ENCODE data around the gene MINDY4.

The MINDY4 gene

GRCh38 chr7:30849565-30849964, 78.3 kb downstream of the MINDY4 start:
- in situ Hi-C loops (cut with HindIII; ENCODE audit: low pct_unique_long_range_greater_than_20kb, low sequenced_read_pairs): no loop called here
- no peak for DNase-seq (ENCODE audit: low read depth in 1 of 2, low spot score in 1 of 2)
- TF ChIP-seq JUND (IDR thresholded peaks at IDR 0.05; ENCODE audit: low read depth): no peak

GRCh38 chr7:30850426-30850825, 79.2 kb downstream of the MINDY4 start:
- in situ Hi-C loops (cut with HindIII; ENCODE audit: low pct_unique_long_range_greater_than_20kb, low sequenced_read_pairs): no loop called here
- no peak for DNase-seq (ENCODE audit: low read depth in 1 of 2, low spot score in 1 of 2)
- TF ChIP-seq JUND (IDR thresholded peaks at IDR 0.05; ENCODE audit: low read depth): no peak

- TF ChIP-seq JUND (IDR thresholded peaks at IDR 0.05; ENCODE audit: low read depth): no peak
- no peak for DNase-seq (ENCODE audit: low read depth in 1 of 2, low spot score in 1 of 2)
- in situ Hi-C loops (cut with HindIII; ENCODE audit: low pct_unique_long_range_greater_than_20kb, low sequenced_read_pairs): no loop called here
These were observed 80.6 kb downstream of the MINDY4 start for GRCh38 chr7:30851651-30852307.

- in situ Hi-C loops (cut with HindIII; ENCODE audit: low pct_unique_long_range_greater_than_20kb, low sequenced_read_pairs): no loop called here
These were observed 81.1 kb downstream of the MINDY4 start for GRCh38 chr7:30852308-30852684.

GRCh38 chr7:30852744-30853288, 81.6 kb downstream of the MINDY4 start:
- TF ChIP-seq JUND (IDR thresholded peaks at IDR 0.05; ENCODE audit: low read depth): no peak
- in situ Hi-C loops (cut with HindIII; ENCODE audit: low pct_unique_long_range_greater_than_20kb, low sequenced_read_pairs): no loop called here
- DNase-seq (ENCODE audit: low read depth in 1 of 2, low spot score in 1 of 2): no peak

More at GRCh38 chr7:30852308-30852684, 81.1 kb downstream of the MINDY4 start:
- DNase-seq (ENCODE audit: low read depth in 1 of 2, low spot score in 1 of 2): no peak
- TF ChIP-seq JUND (IDR thresholded peaks at IDR 0.05; ENCODE audit: low read depth): no peak

- in situ Hi-C loops (cut with HindIII; ENCODE audit: low pct_unique_long_range_greater_than_20kb, low sequenced_read_pairs): no loop called here
- TF ChIP-seq JUND (IDR thresholded peaks at IDR 0.05; ENCODE audit: low read depth): no peak
- no peak for DNase-seq (ENCODE audit: low read depth in 1 of 2, low spot score in 1 of 2)
These were observed 82.4 kb downstream of the MINDY4 start for GRCh38 chr7:30853576-30853975.

GRCh38 chr7:30855936-30856335, 84.7 kb downstream of the MINDY4 start:
- in situ Hi-C loops (cut with HindIII; ENCODE audit: low pct_unique_long_range_greater_than_20kb, low sequenced_read_pairs): no loop called here
- no peak for DNase-seq (ENCODE audit: low read depth in 1 of 2, low spot score in 1 of 2)
- TF ChIP-seq JUND (IDR thresholded peaks at IDR 0.05; ENCODE audit: low read depth): no peak

GRCh38 chr7:30858576-30858975, 87.4 kb downstream of the MINDY4 start:
- DNase-seq (ENCODE audit: low read depth in 1 of 2, low spot score in 1 of 2): no peak
- TF ChIP-seq JUND (IDR thresholded peaks at IDR 0.05; ENCODE audit: low read depth): no peak
- in situ Hi-C loops (cut with HindIII; ENCODE audit: low pct_unique_long_range_greater_than_20kb, low sequenced_read_pairs): no loop called here

GRCh38 chr7:30859202-30859939, 88.2 kb downstream of the MINDY4 start:
- in situ Hi-C loops (cut with HindIII; ENCODE audit: low pct_unique_long_range_greater_than_20kb, low sequenced_read_pairs): no loop called here
- no peak for TF ChIP-seq JUND (IDR thresholded peaks at IDR 0.05; ENCODE audit: low read depth)
- DNase-seq (ENCODE audit: low read depth in 1 of 2, low spot score in 1 of 2): no peak

- TF ChIP-seq JUND (IDR thresholded peaks at IDR 0.05; ENCODE audit: low read depth): no peak
- in situ Hi-C loops (cut with HindIII; ENCODE audit: low pct_unique_long_range_greater_than_20kb, low sequenced_read_pairs): no loop called here
- DNase-seq (ENCODE audit: low read depth in 1 of 2, low spot score in 1 of 2): peak in 1 of 2 experiments; percentile 45
These were observed 88.8 kb downstream of the MINDY4 start for GRCh38 chr7:30859940-30860496.

- DNase-seq (ENCODE audit: low read depth in 1 of 2, low spot score in 1 of 2): no peak
- no peak for TF ChIP-seq JUND (IDR thresholded peaks at IDR 0.05; ENCODE audit: low read depth)
- in situ Hi-C loops (cut with HindIII; ENCODE audit: low pct_unique_long_range_greater_than_20kb, low sequenced_read_pairs): no loop called here
These were observed 90.4 kb downstream of the MINDY4 start for GRCh38 chr7:30861612-30862011.

GRCh38 chr7:30862995-30863705, 91.9 kb downstream of the MINDY4 start:
- in situ Hi-C loops (cut with HindIII; ENCODE audit: low pct_unique_long_range_greater_than_20kb, low sequenced_read_pairs): no loop called here
- DNase-seq (ENCODE audit: low read depth in 1 of 2, low spot score in 1 of 2): no peak
- TF ChIP-seq JUND (IDR thresholded peaks at IDR 0.05; ENCODE audit: low read depth): no peak

GRCh38 chr7:30863706-30864035, 92.5 kb downstream of the MINDY4 start:
- TF ChIP-seq JUND (IDR thresholded peaks at IDR 0.05; ENCODE audit: low read depth): no peak

More at GRCh38 chr7:30863706-30864035, 92.5 kb downstream of the MINDY4 start:
- DNase-seq (ENCODE audit: low read depth in 1 of 2, low spot score in 1 of 2): no peak
- in situ Hi-C loops (cut with HindIII; ENCODE audit: low pct_unique_long_range_greater_than_20kb, low sequenced_read_pairs): no loop called here

Data from T47D (cell line).